Measurements from ENCODE around the gene GTPBP2.

GTPBP2 gene

GRCh38 chr6:43669050-43669921, 40.2 kb upstream of the GTPBP2 start (continued):
- no peak for TF ChIP-seq ISL1 (CRISPR knock-in tag; IDR thresholded peaks at IDR 0.05)

- ATAC-seq, result peak; percentile 54
Observed at GRCh38 chr6:43668151-43669028, 39.3 kb upstream of the GTPBP2 start.

DNA sequence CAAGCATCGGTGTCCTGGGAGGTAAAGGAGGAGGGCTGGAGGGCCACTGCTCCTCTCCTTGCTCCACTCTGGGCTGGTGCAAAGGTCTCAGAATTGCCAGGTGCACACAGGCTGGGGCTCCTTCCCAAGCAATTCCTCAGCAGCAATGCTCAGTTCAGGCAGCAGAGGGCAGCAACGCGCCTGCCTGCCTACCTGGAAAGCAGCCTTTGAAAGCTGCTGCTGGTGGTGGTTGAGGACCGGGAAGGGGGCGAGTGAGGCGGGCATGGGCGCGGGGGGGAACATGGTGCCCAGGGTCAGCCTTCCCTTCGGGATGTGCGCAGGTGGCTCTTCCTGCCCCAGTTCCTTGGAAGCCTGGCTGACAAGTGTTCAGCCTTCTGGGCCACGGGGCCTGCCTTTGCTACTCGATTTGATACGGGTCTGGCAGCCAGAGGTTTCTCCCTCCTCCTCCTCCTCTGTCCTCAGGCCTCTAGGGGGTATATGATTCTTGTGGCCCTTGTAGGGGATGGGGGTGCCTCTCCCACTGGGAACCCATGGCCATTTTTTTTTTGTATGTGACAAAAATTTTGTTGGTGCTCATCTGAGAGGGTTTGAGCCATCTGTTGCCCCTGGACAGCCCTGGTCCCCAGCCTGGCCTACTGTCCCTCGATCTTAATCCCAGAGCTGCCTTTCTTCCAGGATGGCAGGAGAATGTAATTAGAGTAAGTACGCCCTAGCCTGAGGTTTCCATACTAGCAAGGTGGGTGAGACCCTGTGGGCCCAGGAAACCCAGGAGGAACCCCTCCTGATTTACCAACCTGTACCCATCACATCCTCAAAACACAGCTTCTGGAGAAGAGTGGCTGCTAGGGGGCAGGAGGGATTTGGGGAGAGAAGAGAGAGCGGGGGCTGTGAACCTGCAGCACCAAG, 38.4 kb upstream of the GTPBP2 start:
- peak; percentile 80 for ATAC-seq
- no peak for TF ChIP-seq ZFP30 (CRISPR knock-in tag; IDR thresholded peaks at IDR 0.05)
- TF ChIP-seq, protein P1, sequence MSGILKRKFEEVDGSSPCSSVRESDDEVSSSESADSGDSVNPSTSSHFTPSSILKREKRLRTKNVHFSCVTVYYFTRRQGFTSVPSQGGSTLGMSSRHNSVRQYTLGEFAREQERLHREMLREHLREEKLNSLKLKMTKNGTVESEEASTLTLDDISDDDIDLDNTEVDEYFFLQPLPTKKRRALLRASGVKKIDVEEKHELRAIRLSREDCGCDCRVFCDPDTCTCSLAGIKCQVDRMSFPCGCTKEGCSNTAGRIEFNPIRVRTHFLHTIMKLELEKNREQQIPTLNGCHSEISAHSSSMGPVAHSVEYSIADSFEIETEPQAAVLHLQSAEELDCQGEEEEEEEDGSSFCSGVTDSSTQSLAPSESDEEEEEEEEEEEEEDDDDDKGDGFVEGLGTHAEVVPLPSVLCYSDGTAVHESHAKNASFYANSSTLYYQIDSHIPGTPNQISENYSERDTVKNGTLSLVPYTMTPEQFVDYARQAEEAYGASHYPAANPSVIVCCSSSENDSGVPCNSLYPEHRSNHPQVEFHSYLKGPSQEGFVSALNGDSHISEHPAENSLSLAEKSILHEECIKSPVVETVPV (CRISPR knock-in tag; IDR thresholded peaks at IDR 0.05), result no peak
- TF ChIP-seq TSHZ2 (CRISPR knock-in tag; IDR thresholded peaks at IDR 0.05), result no peak
- TF ChIP-seq CREB5 (CRISPR knock-in tag; IDR thresholded peaks at IDR 0.05; ENCODE audit: low read depth), result peak; percentile 53; the same call in 1 of the 2 replicates
- TF ChIP-seq PATZ1 (CRISPR knock-in tag; IDR thresholded peaks at IDR 0.05; ENCODE audit: borderline replicate concordance), result no peak
- TF ChIP-seq SNAI2 (CRISPR knock-in tag; IDR thresholded peaks at IDR 0.05), result no peak

More at GRCh38 chr6:43668151-43669028, 39.3 kb upstream of the GTPBP2 start:
- TF ChIP-seq PATZ1 (CRISPR knock-in tag; IDR thresholded peaks at IDR 0.05; ENCODE audit: borderline replicate concordance) (no peak), GLIS3 (CRISPR knock-in tag; IDR thresholded peaks at IDR 0.05) (0 out of 2 replicates have a peak, but pooled peaks have one; percentile 8)

GRCh38 chr6:43666196-43666920, 37.3 kb upstream of the GTPBP2 start:
- no peak for ATAC-seq
- no peak for TF ChIP-seq TCF4 (CRISPR knock-in tag; IDR thresholded peaks at IDR 0.05; ENCODE audit: borderline replicate concordance)
- no peak for TF ChIP-seq PPARA (CRISPR knock-in tag; IDR thresholded peaks at IDR 0.05; ENCODE audit: borderline replicate concordance)
- no peak for TF ChIP-seq ZFP3 (CRISPR knock-in tag; IDR thresholded peaks at IDR 0.05)
- no peak for TF ChIP-seq ESRRG (CRISPR knock-in tag; IDR thresholded peaks at IDR 0.05)
- no peak for TF ChIP-seq ZC3H10 (CRISPR knock-in tag; IDR thresholded peaks at IDR 0.05)
- TF ChIP-seq TOX (CRISPR knock-in tag; IDR thresholded peaks at IDR 0.05; ENCODE audit: borderline replicate concordance), result no peak
- TF ChIP-seq CSDC2 (CRISPR knock-in tag; IDR thresholded peaks at IDR 0.05), result no peak
- TF ChIP-seq PATZ1 (CRISPR knock-in tag; IDR thresholded peaks at IDR 0.05; ENCODE audit: borderline replicate concordance), result no peak
- TF ChIP-seq GLIS3 (CRISPR knock-in tag; IDR thresholded peaks at IDR 0.05), result no peak
- TF ChIP-seq ISL1 (CRISPR knock-in tag; IDR thresholded peaks at IDR 0.05), result no peak
- TF ChIP-seq ZNF8 (CRISPR knock-in tag; IDR thresholded peaks at IDR 0.05), result no peak
- no peak for TF ChIP-seq ZNF565 (CRISPR knock-in tag; conservative IDR thresholded peaks at IDR 0.05; ENCODE audit: low read depth)
- TF ChIP-seq ZFP30 (CRISPR knock-in tag; IDR thresholded peaks at IDR 0.05), result no peak
- TF ChIP-seq SNAI2 (CRISPR knock-in tag; IDR thresholded peaks at IDR 0.05), result no peak
- TF ChIP-seq ZNF70 (CRISPR knock-in tag; IDR thresholded peaks at IDR 0.05), result no peak

Measured in SK-N-SH treated with all-trans-retinoic acid at 6 μM for 48 hours (cell line).